H1 (cell line): ENCODE results near the gene NR2E1.
A peak's percentile ranks its signal among the peaks of the same experiment; 100 is the strongest.

ENCODE experiments used
- CTCF ChIP-seq, 3 experiments: IDR thresholded peaks; 1 replicate in 2 of 3; 2 replicates in 1 of 3; pipeline versions ENCODE4 v1.5.1 to v1.6.1; 2011; ENCODE audit warnings: low read length in 3 of 3, mild to moderate bottlenecking in 3 of 3, inconsistent platforms in 2 of 3, low read depth in 1 of 3, moderate library complexity in 1 of 3; ENCODE audit not compliant: insufficient read depth in 1 of 3; ENCODE audit errors: control extremely low read depth in 1 of 3
- EZH2 ChIP-seq: fragments of 200-600 bp; sonication (generic); IDR thresholded peaks from 2 replicates; pipeline ENCODE4 v1.7.1; 2012; ENCODE audit warnings: low read depth, mild to moderate bottlenecking, moderate library complexity, low read length, inconsistent platforms; ENCODE audit not compliant: severe bottlenecking
- POLR2AphosphoS5 ChIP-seq: IDR thresholded peaks from 2 replicates; pipeline ENCODE4 v1.6.1; 2011; ENCODE audit warnings: low read depth, low read length

GRCh38 chr6:108134213-108134970, 31.4 kb upstream of the NR2E1 start:
- TF ChIP-seq POLR2AphosphoS5 (no peak), CTCF (IDR thresholded peaks at IDR 0.05; ENCODE audit: control extremely low read depth in 1 of 3, insufficient read depth in 1 of 3, low read depth in 1 of 3, low read length in 3 of 3) (no peak), EZH2 (peak; percentile 13)
